ENCODE measurements around the gene FSIP2.

The FSIP2 gene

GRCh38 chr2:185793532-185794345 is 55.1 kb downstream of the FSIP2 start:
- no peak overlapping the region for H3K27ac ChIP-seq (ENCODE audit: extremely low read depth, low read depth, low read length)
- TF ChIP-seq KLF7 (tag by site-specific recombination; IDR thresholded peaks at IDR 0.05; ENCODE audit: borderline replicate concordance), result no peak
- no peak for TF ChIP-seq INSM2 (tag by site-specific recombination; IDR thresholded peaks at IDR 0.05)
- TF ChIP-seq TCF7L2 (IDR thresholded peaks at IDR 0.05; ENCODE audit: borderline replicate concordance, low read depth, low read length), result no peak
- no peak for TF ChIP-seq GLI2 (tag by site-specific recombination; IDR thresholded peaks at IDR 0.05; ENCODE audit: borderline replicate concordance, low read depth)
- TF ChIP-seq BCL11A (tag by site-specific recombination; IDR thresholded peaks at IDR 0.05; ENCODE audit: low read depth), result no peak
- no peak for TF ChIP-seq ZNF23 (tag by site-specific recombination; IDR thresholded peaks at IDR 0.05; ENCODE audit: borderline replicate concordance)
- TF ChIP-seq ZNF692 (tag by site-specific recombination; IDR thresholded peaks at IDR 0.05), result no peak
- no peak for TF ChIP-seq ZNF37A (tag by site-specific recombination; IDR thresholded peaks at IDR 0.05)
- TF ChIP-seq ZNF654 (tag by site-specific recombination; IDR thresholded peaks at IDR 0.05; ENCODE audit: low read depth), result no peak
- TF ChIP-seq ZSCAN5A (tag by site-specific recombination; IDR thresholded peaks at IDR 0.05), result no peak
- H3K4me3 ChIP-seq (ENCODE audit: low read depth, low read length), result no peak overlapping the region
- H3K36me3 ChIP-seq (ENCODE audit: control insufficient read depth in 2 of 2, insufficient read depth in 1 of 2, low read length in 2 of 2), result peaks cover 0 to under 1% of the 10 kb centered on the region in 2 experiments; a peak in 1 of 3 replicates
- ChIA-PET POLR2A (no interaction called here), CTCF (no interaction called here)
- no peaks in the 10 kb centered on the region for H3K9me3 ChIP-seq (ENCODE audit: control insufficient read depth, insufficient read depth, low read depth, low read length)
- no peaks in the 10 kb centered on the region for H3K4me1 ChIP-seq (ENCODE audit: control insufficient read depth, insufficient read depth, low read length)

- Histone ChIP-seq H3K4me3 (ENCODE audit: low read depth, low read length) (no peak overlapping the region), H3K36me3 (ENCODE audit: control insufficient read depth in 2 of 2, insufficient read depth in 1 of 2, low read length in 2 of 2) (no peaks in the 10 kb centered on the region), H3K27ac (ENCODE audit: extremely low read depth, low read depth, low read length) (no peak overlapping the region), H3K9me3 (ENCODE audit: control insufficient read depth, insufficient read depth, low read depth, low read length) (no peaks in the 10 kb centered on the region), H3K4me1 (ENCODE audit: control insufficient read depth, insufficient read depth, low read length) (no peaks in the 10 kb centered on the region)
- ChIA-PET POLR2A (no interaction called here), CTCF (no interaction called here)
- TF ChIP-seq ZNF639 (tag by site-specific recombination; IDR thresholded peaks at IDR 0.05) (no peak), ZSCAN5A (tag by site-specific recombination; IDR thresholded peaks at IDR 0.05) (no peak), ZBTB8A (tag by site-specific recombination; IDR thresholded peaks at IDR 0.05) (no peak), AEBP2 (tag by site-specific recombination; IDR thresholded peaks at IDR 0.05; ENCODE audit: borderline replicate concordance) (no peak), INSM2 (tag by site-specific recombination; IDR thresholded peaks at IDR 0.05) (no peak), ZNF560 (tag by site-specific recombination; IDR thresholded peaks at IDR 0.05; ENCODE audit: borderline replicate concordance) (no peak), REPIN1 (tag by site-specific recombination; IDR thresholded peaks at IDR 0.05; ENCODE audit: low read depth) (no peak)
Measured at GRCh38 chr2:185796758-185797157, 58.2 kb downstream of the FSIP2 start.

Data from HEK293 (cell line).